ENCODE results near the gene GTF3C2.
"Not testable (repeated sequence)": the region's sequence is repeated elsewhere in the genome, so short reads cannot be mapped to it uniquely, and the experiment has no call there.

GTF3C2 gene

GRCh38 chr2:27319839-27320238 is 36.7 kb downstream of the GTF3C2 start:
- not testable (repeated sequence) for DNase-seq

GRCh38 chr2:27316655-27317412 is 39.7 kb downstream of the GTF3C2 start:
- no peak for DNase-seq

GRCh38 chr2:27315122-27315521 is 41.4 kb downstream of the GTF3C2 start:
- DNase-seq, result no peak

GRCh38 chr2:27314709-27315108 is 41.9 kb downstream of the GTF3C2 start:
- no peak for DNase-seq

GRCh38 chr2:27313882-27314645 is 42.5 kb downstream of the GTF3C2 start:
- DNase-seq, result no peak

- DNase-seq, result no peak
Measured at GRCh38 chr2:27312152-27312551, 44.4 kb downstream of the GTF3C2 start.

GRCh38 chr2:27309651-27310050 is 46.9 kb downstream of the GTF3C2 start:
- DNase-seq, result no peak

- no peak for DNase-seq
Measured at GRCh38 chr2:27308359-27308881, 48.1 kb downstream of the GTF3C2 start, which contains the start of gene UCN. TSS of gene UCN (minus strand) at chr2:27308445. CDS start at chr2:27307895, 550 bp downstream.

GRCh38 chr2:27307545-27308358 is 48.8 kb downstream of the GTF3C2 start:
- DNase-seq, result no peak

GRCh38 chr2:27307287-27307544 is 49.3 kb downstream of the GTF3C2 start:
- DNase-seq, result no peak

GRCh38 chr2:27306573-27307286 is 49.8 kb downstream of the GTF3C2 start:
- no peak for DNase-seq

GRCh38 chr2:27306136-27306535 is 50.4 kb downstream of the GTF3C2 start:
- no peak for DNase-seq

- DNase-seq, result no peak
Measured at GRCh38 chr2:27305516-27305915, 51.0 kb downstream of the GTF3C2 start.

- DNase-seq, result no peak
Measured at GRCh38 chr2:27304488-27305240, 51.9 kb downstream of the GTF3C2 start.

GRCh38 chr2:27303093-27304025 is 53.2 kb downstream of the GTF3C2 start:
- peak; percentile 70 to 87 for DNase-seq

GRCh38 chr2:27300606-27301005 is 56.0 kb downstream of the GTF3C2 start:
- DNase-seq, result not testable (repeated sequence)

GRCh38 chr2:27298391-27299080 is 58.0 kb downstream of the GTF3C2 start:
- DNase-seq, result no peak

- no peak for DNase-seq
Measured at GRCh38 chr2:27297195-27297594, 59.4 kb downstream of the GTF3C2 start.

GRCh38 chr2:27296481-27296880 is 60.1 kb downstream of the GTF3C2 start:
- no peak for DNase-seq

GRCh38 chr2:27294928-27295327 is 61.6 kb downstream of the GTF3C2 start:
- DNase-seq, result no peak
